Esophagus squamous epithelium (tissue), 4 donors: ENCODE results near the gene SOCS2.

Source experiments
- CTCF ChIP-seq, 6 experiments: fragments of 450-650 bp in 4 of 6; fragments of 200-600 bp in 2 of 6; sonication (generic) in 2 of 6; IDR thresholded peaks; one replicate each; pipeline ENCODE4 v1.5.1; 2016 to 2019; ENCODE audit warnings: antibody characterized with exemption in 6 of 6, mild to moderate bottlenecking in 4 of 6, moderate library complexity in 4 of 6
- POLR2A ChIP-seq, 4 donors: fragments of 450-650 bp; IDR thresholded peaks; one replicate each; pipeline ENCODE4 v1.6.1; 2017; ENCODE audit warnings: antibody characterized with exemption in 4 of 4, mild to moderate bottlenecking in 4 of 4, moderate library complexity in 3 of 4

DNA sequence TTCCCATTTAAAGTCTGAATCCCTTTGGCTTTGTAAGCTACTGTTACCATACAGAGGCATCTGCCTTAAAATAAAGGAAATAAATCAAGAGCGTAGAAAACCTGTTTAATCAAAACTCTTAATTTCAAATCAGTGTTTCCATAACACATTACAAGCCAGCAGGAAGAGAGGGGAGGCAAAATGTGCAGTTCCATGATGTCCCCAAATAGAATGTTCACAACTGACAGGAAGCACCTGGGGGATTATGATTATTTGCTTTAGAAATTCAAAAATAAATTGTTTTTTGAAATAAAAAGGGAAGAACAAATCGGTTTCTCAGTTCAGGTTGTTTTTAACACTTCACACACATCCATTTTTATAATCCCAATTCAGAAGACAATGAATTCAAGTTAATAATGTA, 21.4 kb downstream of the SOCS2 start:
- no peak for TF ChIP-seq CTCF (IDR thresholded peaks at IDR 0.05)
- TF ChIP-seq POLR2A (IDR thresholded peaks at IDR 0.05) = no peak
